ENCODE data around the gene MEGF10. TPM values are rescaled to one million over a fixed set of nuclear protein-coding genes. Genes with fewer than 3 reads are reported as not detected.

The MEGF10 gene
- total and polyA plus RNA-seq, 2 of the 8 experiments (the other 6 are each of a cell fraction or from before 2014, with no cell fraction given): 38.2 to 53.1 TPM

- H2AK5ac ChIP-seq (ENCODE audit: low read depth, low read length): no peak overlapping the region
- no peak overlapping the region for H3K27ac ChIP-seq (ENCODE audit: low read depth, low read length)
These were observed 85.0 kb downstream of the MEGF10 start for GRCh38 chr5:127375544-127376091.

More at GRCh38 chr5:127375544-127376091, 85.0 kb downstream of the MEGF10 start:
- Histone ChIP-seq H3K56ac (replicated peaks; ENCODE audit: insufficient read length, low read depth, low read length) (no peak overlapping the region), H3K79me1 (ENCODE audit: low read depth, low read length) (no peaks in the 10 kb centered on the region), H3K79me2 (ENCODE audit: control insufficient read depth in 1 of 2, insufficient read depth in 2 of 2, low read length in 2 of 2) (no peaks in the 10 kb centered on the region), H3K4ac (replicated peaks; ENCODE audit: insufficient read length, low read depth, low read length) (no peak overlapping the region), H3K4me2 (ENCODE audit: insufficient read depth in 1 of 2, low read depth in 2 of 2, low read length in 2 of 2) (no peak overlapping the region), H2BK12ac (ENCODE audit: low read depth, low read length) (no peak overlapping the region), H3K14ac (ENCODE audit: insufficient read length) (no peak overlapping the region), H4K8ac (ENCODE audit: extremely low read depth, insufficient read depth, low read length) (no peak overlapping the region), H3K36me3 (ENCODE audit: control insufficient read depth in 2 of 4, insufficient read depth in 4 of 4, low read length in 3 of 4) (peaks cover 0 to 11% (median 1%) of the 10 kb centered on the region in 4 experiments; a peak in 3 of 8 replicates), H2AFZ (ENCODE audit: low read length) (no peak overlapping the region), H3K9me3 (ENCODE audit: insufficient read depth in 2 of 2, low read depth in 1 of 2, low read length in 1 of 2) (peaks cover 0 to 8% of the 10 kb centered on the region in 2 experiments; a peak in 1 of 4 replicates), H3K4me1 (replicated peaks in 1 of 4; ENCODE audit: control insufficient read depth in 3 of 4, insufficient read depth in 4 of 4, low read length in 3 of 4) (no peaks in the 10 kb centered on the region; a peak in 1 of 7 replicates), H3K9ac (replicated peaks in 1 of 4; ENCODE audit: extremely low read depth in 1 of 4, low read depth in 3 of 4, low read length in 3 of 4) (no peak overlapping the region), H3K27me3 (replicated peaks in 1 of 4; ENCODE audit: control insufficient read depth in 3 of 4, extremely low read depth in 1 of 4, insufficient read depth in 3 of 4, low read length in 3 of 4) (no peaks in the 10 kb centered on the region), H2BK120ac (replicated peaks; ENCODE audit: low read depth, low read length) (no peak overlapping the region), H3K4me3 (ENCODE audit: extremely low read depth in 1 of 4, insufficient read depth in 2 of 4, low read depth in 3 of 4, low read length in 4 of 4) (no peak overlapping the region), H3K23ac (ENCODE audit: insufficient read length) (no peak overlapping the region), H3K23me2 (ENCODE audit: low read depth, low read length) (no peaks in the 10 kb centered on the region), H4K91ac (replicated peaks; ENCODE audit: insufficient read length, low read length) (no peak overlapping the region), H2BK20ac (ENCODE audit: low read length) (no peak overlapping the region), H3K18ac (ENCODE audit: extremely low read depth, low read length) (no peak overlapping the region), H2BK5ac (ENCODE audit: low read depth, low read length) (no peak overlapping the region), H4K20me1 (replicated peaks in 1 of 2; ENCODE audit: control insufficient read depth in 1 of 2, insufficient read depth in 2 of 2, low read length in 2 of 2) (no peaks in the 10 kb centered on the region), H4K5ac (ENCODE audit: insufficient read length, low read depth, low read length) (no peak overlapping the region), H2BK15ac (ENCODE audit: low read length) (no peak overlapping the region)
- ChIA-PET POLR2A (ENCODE audit: partially characterized antibody) (no interaction called here), CTCF (ENCODE audit: partially characterized antibody) (interaction anchor here (1.0 to 3.8 kb wide), 10 partner anchors 8 to 86 kb away, joined by 3 to 17 read pairs (median 10); no protein-coding TSS in a partner anchor)
- WGBS, 2 experiments (ENCODE audit: extremely low coverage in 1 of 2, insufficient coverage in 1 of 2, insufficient read length in 1 of 2, insufficient replicate concordance in 2 of 2, low coverage in 1 of 2, low lambda C conversion rate in 2 of 2, missing lambda C conversion rate in 1 of 2): 90% methylated on average over 1 of the region's 1 CpG; no CpG with 5 or more reads in 1 of the 2 experiments
- TF ChIP-seq FOSL1 (IDR thresholded peaks at IDR 0.05; ENCODE audit: insufficient read depth, low read depth, low read length) (no peak), JUND (IDR thresholded peaks at IDR 0.05; ENCODE audit: low read length) (no peak), POLR2A (IDR thresholded peaks at IDR 0.05; ENCODE audit: control extremely low read depth in 1 of 2, low read depth in 2 of 2, low read length in 2 of 2) (no peak), ATF2 (IDR thresholded peaks at IDR 0.05; ENCODE audit: low read length) (no peak), SP4 (IDR thresholded peaks at IDR 0.05; ENCODE audit: low read length) (no peak), CHD1 (IDR thresholded peaks at IDR 0.05; ENCODE audit: low read depth, low read length) (no peak), CHD2 (IDR thresholded peaks at IDR 0.05; ENCODE audit: low read length) (no peak), SRF (IDR thresholded peaks at IDR 0.05; ENCODE audit: low read depth, low read length) (no peak)
- DNase-seq (ENCODE audit: low read depth in 1 of 2, low spot score in 2 of 2) (no peak), FAIRE-seq (no peak)

Data from H1 (cell line).